ENCODE measurements around the gene SORT1.

SORT1 gene

GRCh38 chr1:109433322-109433721 is 35.6 kb upstream of the SORT1 start:
- H3K4me3 ChIP-seq (ENCODE audit: control insufficient read depth, low read depth, low read length): no peak overlapping the region
- TF ChIP-seq CTCF (IDR thresholded peaks at IDR 0.05; ENCODE audit: control insufficient read depth, insufficient read depth, low read depth, low read length, missing control alignments): no peak
- no peak for DNase-seq (ENCODE audit: low read depth)

GRCh38 chr1:109432336-109432735 is 34.6 kb upstream of the SORT1 start:
- no peak overlapping the region for H3K4me3 ChIP-seq (ENCODE audit: control insufficient read depth, low read depth, low read length)
- DNase-seq (ENCODE audit: low read depth): peak; percentile 47
- TF ChIP-seq CTCF (IDR thresholded peaks at IDR 0.05; ENCODE audit: control insufficient read depth, insufficient read depth, low read depth, low read length, missing control alignments): no peak

- no peak for TF ChIP-seq CTCF (IDR thresholded peaks at IDR 0.05; ENCODE audit: control insufficient read depth, insufficient read depth, low read depth, low read length, missing control alignments)
- no peak for DNase-seq (ENCODE audit: low read depth)
- peak overlapping the region; percentile 99 for H3K4me3 ChIP-seq (ENCODE audit: control insufficient read depth, low read depth, low read length)
These were observed 29.4 kb upstream of the SORT1 start for GRCh38 chr1:109427171-109427467.

- peak; percentile 98 for DNase-seq (ENCODE audit: low read depth)
- H3K4me3 ChIP-seq (ENCODE audit: control insufficient read depth, low read depth, low read length): peak within 1 kb of the TSS; percentile 99
- no peak for TF ChIP-seq CTCF (IDR thresholded peaks at IDR 0.05; ENCODE audit: control insufficient read depth, insufficient read depth, low read depth, low read length, missing control alignments)
These were observed 28.8 kb upstream of the SORT1 start, which contains the start of gene PSMA5 for GRCh38 chr1:109426281-109427170. TSS of gene PSMA5 (minus strand) at chr1:109426448. CDS start at chr1:109426330, 118 bp downstream.

GRCh38 chr1:109425391-109426280 is 27.9 kb upstream of the SORT1 start:
- no peak for DNase-seq (ENCODE audit: low read depth)
- H3K4me3 ChIP-seq (ENCODE audit: control insufficient read depth, low read depth, low read length): peak overlapping the region; percentile 99
- no peak for TF ChIP-seq CTCF (IDR thresholded peaks at IDR 0.05; ENCODE audit: control insufficient read depth, insufficient read depth, low read depth, low read length, missing control alignments)

GRCh38 chr1:109423498-109423897 is 25.8 kb upstream of the SORT1 start:
- no peak for TF ChIP-seq CTCF (IDR thresholded peaks at IDR 0.05; ENCODE audit: control insufficient read depth, insufficient read depth, low read depth, low read length, missing control alignments)
- no peak for DNase-seq (ENCODE audit: low read depth)
- no peak overlapping the region for H3K4me3 ChIP-seq (ENCODE audit: control insufficient read depth, low read depth, low read length)

All from AG09309 (cell line).